ENCODE results near the gene PMEL.

The PMEL gene

GRCh38 chr12:55919032-55919431, 46.8 kb downstream of the PMEL start:
- DNase-seq, result peak; percentile 63

GRCh38 chr12:55915482-55915859, 50.4 kb downstream of the PMEL start:
- no peak for DNase-seq

- no peak for DNase-seq
Observed at GRCh38 chr12:55912908-55913307, 52.9 kb downstream of the PMEL start.

- no peak for DNase-seq
Observed at GRCh38 chr12:55909513-55909884, 56.3 kb downstream of the PMEL start.

- peak; percentile 47 for DNase-seq
Observed at GRCh38 chr12:55908726-55909512, 56.9 kb downstream of the PMEL start.

GRCh38 chr12:55906056-55906455, 59.8 kb downstream of the PMEL start:
- DNase-seq, result peak; percentile 65
